Cardiac muscle cell (in vitro differentiated cells and primary cell): ENCODE results near the gene OTUD6A. TPM values are rescaled to one million over a fixed set of nuclear protein-coding genes. Genes with fewer than 3 reads are reported as not detected.
A peak's percentile ranks its signal among the peaks of the same experiment; 100 is the strongest.

ENCODE experiments used
- DNase-seq, 2 donors: peaks; one replicate each; pipeline versions ENCODE4 v3.0.0 to v3.0.0-alpha.2; 2010 to 2017; ENCODE audit warnings: low read depth in 1 of 2, low spot score in 1 of 2
- H3K27ac ChIP-seq: fragments of 200-600 bp; sonication (generic); 2 replicates; pipeline ENCODE4 v1.5.1; 2016
- H3K27me3 ChIP-seq: fragments of 200-600 bp; sonication (generic); 2 replicates; pipeline ENCODE4 v1.6.0; 2016; ENCODE audit warnings: control low read depth
- H3K36me3 ChIP-seq: fragments of 200-600 bp; sonication (generic); 2 replicates; pipeline ENCODE4 v1.5.1; 2016; ENCODE audit warnings: control low read depth
- H3K4me1 ChIP-seq: fragments of 200-600 bp; sonication (generic); 2 replicates; pipeline ENCODE4 v1.8.1; 2017; ENCODE audit warnings: low read depth, mild to moderate bottlenecking, mixed run types
- H3K4me3 ChIP-seq: fragments of 200-600 bp; sonication (generic); 2 replicates; pipeline ENCODE4 v1.5.1; 2016; ENCODE audit warnings: mild to moderate bottlenecking
- H3K9me3 ChIP-seq: fragments of 200-600 bp; sonication (generic); 2 replicates; pipeline ENCODE4 v1.5.1; 2017; ENCODE audit warnings: low read depth, mild to moderate bottlenecking, control low read depth
- CTCF ChIP-seq: IDR thresholded peaks from 2 replicates; pipeline ENCODE4 v1.5.1; 2012; ENCODE audit warnings: low read depth, mild to moderate bottlenecking, low read length
- polyA plus RNA-seq: library from polyadenylated mRNA; unstranded; fragments of >200 nt; fragmentation: Nextera tagmentation; extraction: Ambion mirVana; gene quantifications from 2 replicates; pipeline ENCODE4 v1.2.1, GENCODE V29; 2016
- total RNA-seq: library from RNA; depleted of rRNA; stranded (reverse); fragments of >200 nt; gene quantifications from 2 replicates; pipeline ENCODE4 v1.2.3, GENCODE V29; 2016

Gene OTUD6A
- total RNA-seq (not detected in 2 replicates), polyA plus RNA-seq (not detected in 2 replicates)

GRCh38 chrX:70062076-70062475 lies at the start of gene OTUD6A:
OTUD6A (plus strand) TSS chrX:70062457; CDS start chrX:70062525, 68 bp downstream.
- H3K27ac ChIP-seq, result no peak within 1 kb of the TSS
- DNase-seq, result no peak
- no peak within 1 kb of the TSS for H3K4me3 ChIP-seq
- no peaks in the 10 kb centered on the region for H3K36me3 ChIP-seq
- no peak for TF ChIP-seq CTCF
- no peaks in the 10 kb centered on the region for H3K9me3 ChIP-seq
- H3K27me3 ChIP-seq, result no peaks in the 10 kb centered on the region
- H3K4me1 ChIP-seq, result no peaks in the 10 kb centered on the region

- H3K4me1 ChIP-seq, result no peaks in the 10 kb centered on the region
- no peaks in the 10 kb centered on the region for H3K36me3 ChIP-seq
- no peak for DNase-seq
- no peaks in the 10 kb centered on the region for H3K9me3 ChIP-seq
- H3K27me3 ChIP-seq, result no peaks in the 10 kb centered on the region
- no peak overlapping the region for H3K27ac ChIP-seq
- TF ChIP-seq CTCF, result no peak
- no peak overlapping the region for H3K4me3 ChIP-seq
Measured at GRCh38 chrX:70012756-70013155, 49.5 kb upstream of the OTUD6A start.

GRCh38 chrX:70013466-70014381 lies 48.5 kb upstream of the OTUD6A start:
- Histone ChIP-seq H3K36me3 (no peaks in the 10 kb centered on the region), H3K27ac (no peak overlapping the region), H3K9me3 (no peaks in the 10 kb centered on the region), H3K4me3 (no peak overlapping the region), H3K4me1 (no peaks in the 10 kb centered on the region), H3K27me3 (no peaks in the 10 kb centered on the region)
- peak; percentile 4 for TF ChIP-seq CTCF
- DNase-seq, result peak in 1 of 2 donors; percentile 71

GRCh38 chrX:70016513-70016912 lies 45.7 kb upstream of the OTUD6A start:
- Histone ChIP-seq H3K27ac (no peak overlapping the region), H3K36me3 (no peaks in the 10 kb centered on the region)

GRCh38 chrX:70022616-70023015 lies 39.6 kb upstream of the OTUD6A start:
- no peak for DNase-seq
- no peaks in the 10 kb centered on the region for H3K27me3 ChIP-seq
- H3K9me3 ChIP-seq, result no peaks in the 10 kb centered on the region

More at GRCh38 chrX:70016513-70016912, 45.7 kb upstream of the OTUD6A start:
- H3K4me3 ChIP-seq, result no peak overlapping the region
- H3K27me3 ChIP-seq, result no peaks in the 10 kb centered on the region
- H3K4me1 ChIP-seq, result no peaks in the 10 kb centered on the region
- no peak for DNase-seq
- H3K9me3 ChIP-seq, result no peaks in the 10 kb centered on the region
- no peak for TF ChIP-seq CTCF

More at GRCh38 chrX:70022616-70023015, 39.6 kb upstream of the OTUD6A start:
- Histone ChIP-seq H3K27ac (no peak overlapping the region), H3K4me1 (no peaks in the 10 kb centered on the region), H3K36me3 (no peaks in the 10 kb centered on the region), H3K4me3 (no peak overlapping the region)
- no peak for TF ChIP-seq CTCF
